ENCODE results near the gene TRIM2.

DNA sequence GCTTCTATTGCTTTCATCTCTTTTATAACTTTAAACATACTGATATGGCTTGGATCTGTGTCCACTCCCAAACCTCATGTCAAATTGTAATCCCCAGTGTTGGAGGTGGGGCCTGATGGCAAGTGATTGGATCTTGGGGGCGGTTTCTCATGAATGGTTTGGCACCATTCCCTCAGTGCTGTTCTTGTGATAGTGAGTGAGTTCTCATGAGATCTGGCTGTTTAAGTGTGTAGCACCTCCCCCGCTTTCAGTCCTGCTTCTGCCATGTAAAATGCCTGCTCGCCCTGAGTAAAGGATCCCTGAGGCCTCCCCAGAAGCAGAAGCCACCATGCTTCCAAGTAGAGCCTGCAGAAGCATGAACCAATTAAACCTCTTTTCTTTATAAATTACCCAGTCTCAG, 157.9 kb downstream of the TRIM2 start:
- TF ChIP-seq, protein P1, sequence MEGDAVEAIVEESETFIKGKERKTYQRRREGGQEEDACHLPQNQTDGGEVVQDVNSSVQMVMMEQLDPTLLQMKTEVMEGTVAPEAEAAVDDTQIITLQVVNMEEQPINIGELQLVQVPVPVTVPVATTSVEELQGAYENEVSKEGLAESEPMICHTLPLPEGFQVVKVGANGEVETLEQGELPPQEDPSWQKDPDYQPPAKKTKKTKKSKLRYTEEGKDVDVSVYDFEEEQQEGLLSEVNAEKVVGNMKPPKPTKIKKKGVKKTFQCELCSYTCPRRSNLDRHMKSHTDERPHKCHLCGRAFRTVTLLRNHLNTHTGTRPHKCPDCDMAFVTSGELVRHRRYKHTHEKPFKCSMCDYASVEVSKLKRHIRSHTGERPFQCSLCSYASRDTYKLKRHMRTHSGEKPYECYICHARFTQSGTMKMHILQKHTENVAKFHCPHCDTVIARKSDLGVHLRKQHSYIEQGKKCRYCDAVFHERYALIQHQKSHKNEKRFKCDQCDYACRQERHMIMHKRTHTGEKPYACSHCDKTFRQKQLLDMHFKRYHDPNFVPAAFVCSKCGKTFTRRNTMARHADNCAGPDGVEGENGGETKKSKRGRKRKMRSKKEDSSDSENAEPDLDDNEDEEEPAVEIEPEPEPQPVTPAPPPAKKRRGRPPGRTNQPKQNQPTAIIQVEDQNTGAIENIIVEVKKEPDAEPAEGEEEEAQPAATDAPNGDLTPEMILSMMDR (IDR thresholded peaks at IDR 0.05; ENCODE audit: low read depth, low read length, poor library complexity, severe bottlenecking), result no peak
- no peak for TF ChIP-seq EZH2phosphoT487 (IDR thresholded peaks at IDR 0.05; ENCODE audit: borderline replicate concordance, low read length)

Data from DOHH2 (cell line).